ENCODE results near the gene LHX2. TPM values are rescaled to one million over a fixed set of nuclear protein-coding genes. Genes with fewer than 3 reads are reported as not detected.

Gene LHX2
- total RNA-seq, 1 experiment from 2014 or later = not detected

GRCh38 chr9:124045830-124046177, 34.2 kb downstream of the LHX2 start:
- peaks cover under 1% of the 10 kb centered on the region for H3K4me1 ChIP-seq (ENCODE audit: low read length)
- no peak for DNase-seq
- H3K4me2 ChIP-seq (ENCODE audit: low read depth, low read length, poor library complexity, severe bottlenecking) = no peak overlapping the region
- no peaks in the 10 kb centered on the region for H3K9me2 ChIP-seq (replicated peaks; ENCODE audit: insufficient read depth, low read length)
- H4K20me1 ChIP-seq (ENCODE audit: insufficient read depth, low read depth, low read length) = no peaks in the 10 kb centered on the region
- H3K27me3 ChIP-seq (ENCODE audit: low read length) = no peaks in the 10 kb centered on the region
- H3K79me2 ChIP-seq (ENCODE audit: low read length) = no peaks in the 10 kb centered on the region
- H3K27ac ChIP-seq (ENCODE audit: low read length) = no peak overlapping the region
- no peaks in the 10 kb centered on the region for H3K36me3 ChIP-seq (ENCODE audit: insufficient read depth, low read length)
- H3K4me3 ChIP-seq (ENCODE audit: low read length) = no peak overlapping the region
- no peak overlapping the region for H2AFZ ChIP-seq (ENCODE audit: low read length)
- no peak overlapping the region for H3K9ac ChIP-seq (ENCODE audit: low read length)
- no peaks in the 10 kb centered on the region for H3K9me3 ChIP-seq (ENCODE audit: low read length)

- H3K27ac ChIP-seq (ENCODE audit: low read length) = no peak overlapping the region
- H3K9ac ChIP-seq (ENCODE audit: low read length) = no peak overlapping the region
- H3K9me3 ChIP-seq (ENCODE audit: low read length) = no peaks in the 10 kb centered on the region
- H3K36me3 ChIP-seq (ENCODE audit: insufficient read depth, low read length) = no peaks in the 10 kb centered on the region
- no peaks in the 10 kb centered on the region for H3K27me3 ChIP-seq (ENCODE audit: low read length)
- H2AFZ ChIP-seq (ENCODE audit: low read length) = no peak overlapping the region
- no peak overlapping the region for H3K4me3 ChIP-seq (ENCODE audit: low read length)
- no peak for DNase-seq
- no peaks in the 10 kb centered on the region for H4K20me1 ChIP-seq (ENCODE audit: insufficient read depth, low read depth, low read length)
- H3K79me2 ChIP-seq (ENCODE audit: low read length) = no peaks in the 10 kb centered on the region
- no peak overlapping the region for H3K4me2 ChIP-seq (ENCODE audit: low read depth, low read length, poor library complexity, severe bottlenecking)
- H3K4me1 ChIP-seq (ENCODE audit: low read length) = no peaks in the 10 kb centered on the region
- no peaks in the 10 kb centered on the region for H3K9me2 ChIP-seq (replicated peaks; ENCODE audit: insufficient read depth, low read length)
Observed at GRCh38 chr9:124046189-124046588, 34.6 kb downstream of the LHX2 start.

- Histone ChIP-seq H3K9ac (ENCODE audit: low read length) (no peak overlapping the region), H3K9me2 (replicated peaks; ENCODE audit: insufficient read depth, low read length) (no peaks in the 10 kb centered on the region), H3K79me2 (ENCODE audit: low read length) (no peaks in the 10 kb centered on the region), H4K20me1 (ENCODE audit: insufficient read depth, low read depth, low read length) (no peaks in the 10 kb centered on the region), H3K36me3 (ENCODE audit: insufficient read depth, low read length) (no peaks in the 10 kb centered on the region), H3K27ac (ENCODE audit: low read length) (no peak overlapping the region), H3K4me1 (ENCODE audit: low read length) (no peaks in the 10 kb centered on the region), H3K9me3 (ENCODE audit: low read length) (no peaks in the 10 kb centered on the region), H2AFZ (ENCODE audit: low read length) (no peak overlapping the region), H3K4me3 (ENCODE audit: low read length) (no peak overlapping the region), H3K27me3 (ENCODE audit: low read length) (no peaks in the 10 kb centered on the region), H3K4me2 (ENCODE audit: low read depth, low read length, poor library complexity, severe bottlenecking) (no peak overlapping the region)
- no peak for DNase-seq
Observed at GRCh38 chr9:124047251-124047672, 35.7 kb downstream of the LHX2 start.

- H3K9me3 ChIP-seq (ENCODE audit: low read length) = no peaks in the 10 kb centered on the region
- DNase-seq = no peak
- H3K4me3 ChIP-seq (ENCODE audit: low read length) = no peak overlapping the region
- no peaks in the 10 kb centered on the region for H3K9me2 ChIP-seq (replicated peaks; ENCODE audit: insufficient read depth, low read length)
- H3K36me3 ChIP-seq (ENCODE audit: insufficient read depth, low read length) = no peaks in the 10 kb centered on the region
- H4K20me1 ChIP-seq (ENCODE audit: insufficient read depth, low read depth, low read length) = no peaks in the 10 kb centered on the region
- no peak overlapping the region for H3K27ac ChIP-seq (ENCODE audit: low read length)
- H3K9ac ChIP-seq (ENCODE audit: low read length) = no peak overlapping the region
- H3K4me1 ChIP-seq (ENCODE audit: low read length) = no peaks in the 10 kb centered on the region
- H2AFZ ChIP-seq (ENCODE audit: low read length) = no peak overlapping the region
- H3K4me2 ChIP-seq (ENCODE audit: low read depth, low read length, poor library complexity, severe bottlenecking) = no peak overlapping the region
- no peaks in the 10 kb centered on the region for H3K27me3 ChIP-seq (ENCODE audit: low read length)
- no peaks in the 10 kb centered on the region for H3K79me2 ChIP-seq (ENCODE audit: low read length)
Observed at GRCh38 chr9:124050955-124051354, 39.4 kb downstream of the LHX2 start.

- Histone ChIP-seq H3K4me1 (ENCODE audit: low read length) (no peaks in the 10 kb centered on the region), H3K9me2 (replicated peaks; ENCODE audit: insufficient read depth, low read length) (no peaks in the 10 kb centered on the region), H3K79me2 (ENCODE audit: low read length) (no peaks in the 10 kb centered on the region), H3K9me3 (ENCODE audit: low read length) (no peaks in the 10 kb centered on the region), H3K4me3 (ENCODE audit: low read length) (no peak overlapping the region), H3K9ac (ENCODE audit: low read length) (no peak overlapping the region), H3K27me3 (ENCODE audit: low read length) (no peaks in the 10 kb centered on the region), H3K36me3 (ENCODE audit: insufficient read depth, low read length) (no peaks in the 10 kb centered on the region), H2AFZ (ENCODE audit: low read length) (no peak overlapping the region), H4K20me1 (ENCODE audit: insufficient read depth, low read depth, low read length) (no peaks in the 10 kb centered on the region), H3K4me2 (ENCODE audit: low read depth, low read length, poor library complexity, severe bottlenecking) (no peak overlapping the region), H3K27ac (ENCODE audit: low read length) (no peak overlapping the region)
- no peak for DNase-seq
Observed at GRCh38 chr9:124052401-124052800, 40.8 kb downstream of the LHX2 start.

GRCh38 chr9:124054582-124055227, 43.1 kb downstream of the LHX2 start:
- Histone ChIP-seq H3K27me3 (ENCODE audit: low read length) (no peaks in the 10 kb centered on the region), H2AFZ (ENCODE audit: low read length) (no peak overlapping the region), H3K4me2 (ENCODE audit: low read depth, low read length, poor library complexity, severe bottlenecking) (no peak overlapping the region), H3K9me2 (replicated peaks; ENCODE audit: insufficient read depth, low read length) (no peaks in the 10 kb centered on the region), H3K4me3 (ENCODE audit: low read length) (no peak overlapping the region), H4K20me1 (ENCODE audit: insufficient read depth, low read depth, low read length) (no peaks in the 10 kb centered on the region), H3K9me3 (ENCODE audit: low read length) (no peaks in the 10 kb centered on the region), H3K79me2 (ENCODE audit: low read length) (no peaks in the 10 kb centered on the region), H3K9ac (ENCODE audit: low read length) (no peak overlapping the region), H3K4me1 (ENCODE audit: low read length) (no peaks in the 10 kb centered on the region), H3K36me3 (ENCODE audit: insufficient read depth, low read length) (no peaks in the 10 kb centered on the region), H3K27ac (ENCODE audit: low read length) (no peak overlapping the region)
- DNase-seq = no peak

GRCh38 chr9:124060844-124061605, 49.5 kb downstream of the LHX2 start:
- no peaks in the 10 kb centered on the region for H3K36me3 ChIP-seq (ENCODE audit: insufficient read depth, low read length)
- no peak overlapping the region for H2AFZ ChIP-seq (ENCODE audit: low read length)
- no peaks in the 10 kb centered on the region for H3K9me2 ChIP-seq (replicated peaks; ENCODE audit: insufficient read depth, low read length)
- H3K4me2 ChIP-seq (ENCODE audit: low read depth, low read length, poor library complexity, severe bottlenecking) = no peak overlapping the region
- H3K27me3 ChIP-seq (ENCODE audit: low read length) = no peaks in the 10 kb centered on the region
- no peak overlapping the region for H3K27ac ChIP-seq (ENCODE audit: low read length)
- H3K9me3 ChIP-seq (ENCODE audit: low read length) = no peaks in the 10 kb centered on the region
- H4K20me1 ChIP-seq (ENCODE audit: insufficient read depth, low read depth, low read length) = no peaks in the 10 kb centered on the region
- H3K9ac ChIP-seq (ENCODE audit: low read length) = no peak overlapping the region
- no peaks in the 10 kb centered on the region for H3K79me2 ChIP-seq (ENCODE audit: low read length)
- no peak for DNase-seq
- H3K4me1 ChIP-seq (ENCODE audit: low read length) = no peaks in the 10 kb centered on the region
- H3K4me3 ChIP-seq (ENCODE audit: low read length) = no peak overlapping the region

- no peaks in the 10 kb centered on the region for H3K9me3 ChIP-seq (ENCODE audit: low read length)
- H3K27me3 ChIP-seq (ENCODE audit: low read length) = no peaks in the 10 kb centered on the region
- no peak overlapping the region for H3K9ac ChIP-seq (ENCODE audit: low read length)
- DNase-seq = no peak
- H4K20me1 ChIP-seq (ENCODE audit: insufficient read depth, low read depth, low read length) = no peaks in the 10 kb centered on the region
- H3K79me2 ChIP-seq (ENCODE audit: low read length) = no peaks in the 10 kb centered on the region
- H3K27ac ChIP-seq (ENCODE audit: low read length) = no peak overlapping the region
- H3K4me3 ChIP-seq (ENCODE audit: low read length) = no peak overlapping the region
- H3K4me2 ChIP-seq (ENCODE audit: low read depth, low read length, poor library complexity, severe bottlenecking) = no peak overlapping the region
- no peaks in the 10 kb centered on the region for H3K9me2 ChIP-seq (replicated peaks; ENCODE audit: insufficient read depth, low read length)
- no peak overlapping the region for H2AFZ ChIP-seq (ENCODE audit: low read length)
- no peaks in the 10 kb centered on the region for H3K4me1 ChIP-seq (ENCODE audit: low read length)
- no peaks in the 10 kb centered on the region for H3K36me3 ChIP-seq (ENCODE audit: insufficient read depth, low read length)
Observed at GRCh38 chr9:124062172-124062571, 50.6 kb downstream of the LHX2 start.
